ENCODE measurements around the gene CNTN5.

DNA sequence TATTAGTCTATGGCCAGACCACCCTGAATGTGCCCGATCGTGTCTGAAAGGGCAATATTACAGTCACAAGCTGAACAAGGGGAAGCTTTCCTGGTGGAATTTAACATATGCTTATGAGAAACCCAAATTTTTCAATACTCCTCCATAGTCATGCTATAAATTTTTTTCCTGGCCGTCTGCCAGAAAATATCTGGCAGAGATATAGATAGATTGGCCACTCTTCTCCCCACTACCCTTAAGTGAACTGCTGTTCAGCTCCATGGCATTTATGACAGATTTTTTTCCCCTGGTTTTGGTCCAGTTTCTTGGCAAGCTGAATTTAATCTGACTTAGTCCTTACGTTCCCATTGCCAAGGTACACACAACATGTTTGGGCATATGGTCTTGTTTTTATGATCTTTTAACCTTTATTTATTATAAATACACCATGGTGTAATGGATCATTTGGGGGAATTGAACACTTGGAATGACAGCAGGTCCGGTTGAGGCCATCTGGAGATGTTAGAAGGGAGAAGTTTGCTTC lies 328.5 kb downstream of the CNTN5 start:
- TF ChIP-seq, protein P1, sequence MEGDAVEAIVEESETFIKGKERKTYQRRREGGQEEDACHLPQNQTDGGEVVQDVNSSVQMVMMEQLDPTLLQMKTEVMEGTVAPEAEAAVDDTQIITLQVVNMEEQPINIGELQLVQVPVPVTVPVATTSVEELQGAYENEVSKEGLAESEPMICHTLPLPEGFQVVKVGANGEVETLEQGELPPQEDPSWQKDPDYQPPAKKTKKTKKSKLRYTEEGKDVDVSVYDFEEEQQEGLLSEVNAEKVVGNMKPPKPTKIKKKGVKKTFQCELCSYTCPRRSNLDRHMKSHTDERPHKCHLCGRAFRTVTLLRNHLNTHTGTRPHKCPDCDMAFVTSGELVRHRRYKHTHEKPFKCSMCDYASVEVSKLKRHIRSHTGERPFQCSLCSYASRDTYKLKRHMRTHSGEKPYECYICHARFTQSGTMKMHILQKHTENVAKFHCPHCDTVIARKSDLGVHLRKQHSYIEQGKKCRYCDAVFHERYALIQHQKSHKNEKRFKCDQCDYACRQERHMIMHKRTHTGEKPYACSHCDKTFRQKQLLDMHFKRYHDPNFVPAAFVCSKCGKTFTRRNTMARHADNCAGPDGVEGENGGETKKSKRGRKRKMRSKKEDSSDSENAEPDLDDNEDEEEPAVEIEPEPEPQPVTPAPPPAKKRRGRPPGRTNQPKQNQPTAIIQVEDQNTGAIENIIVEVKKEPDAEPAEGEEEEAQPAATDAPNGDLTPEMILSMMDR (IDR thresholded peaks at IDR 0.05) = no peak
- no peak for TF ChIP-seq POLR2A (IDR thresholded peaks at IDR 0.05)

Data from uterus (tissue), 2 donors.